HepG2 (cell line): ENCODE data around the gene GPR32. TPM values are rescaled to one million over a fixed set of nuclear protein-coding genes. Genes with fewer than 3 reads are reported as not detected.

Experiments used
- ATAC-seq: fragments of 200-7000 bp; cut with Tn5 transposase; 3 replicates; pipeline ENCODE4 v1.9.1; 2020; ENCODE audit warnings: mild to moderate bottlenecking, moderate library complexity
- BruUV-seq: library from RNA; stranded (reverse); fragments of 400-500 nt; replicated peaks from 2 replicates; lab custom pipeline; 2021; lab: Mats Ljungman, UMichigan
- CTCF ChIA-PET: fragments of 300-600 bp; formaldehyde crosslinking; extraction: SDS; loops from one replicate; lab custom pipeline; 2021; ENCODE audit warnings: low total read pairs, inconsistent platforms, low intra/inter-chr PET ratio; lab: Yijun Ruan, JAX
- POLR2A ChIA-PET: fragments of 350-600 bp; sonication (Branson Sonifier 250); formaldehyde crosslinking; loops from one replicate; lab custom pipeline; 2020; ENCODE audit warnings: antibody characterized with exemption, inconsistent platforms; lab: Yijun Ruan, JAX
- DNase-seq: peaks from one replicate; pipeline ENCODE4 v3.0.0-alpha.2; 2015; ENCODE audit warnings: low spot score
- FAIRE-seq: peaks from 3 replicates; lab custom pipeline; 2011; peaks lifted over from hg19 to GRCh38; lab: Jason Lieb, UNC
- H2AFZ ChIP-seq: one replicate; pipeline ENCODE4 v1.6.1; 2011; ENCODE audit warnings: low read length, inconsistent platforms
- H3K27ac ChIP-seq: fragments of 300-600 bp; 3 replicates; pipeline ENCODE4 v1.8.0; 2011; ENCODE audit warnings: mixed run types, mild to moderate bottlenecking, mixed read lengths, low read length, inconsistent platforms; ENCODE audit not compliant: insufficient read depth; ENCODE audit errors: extremely low read length
- H3K27me3 ChIP-seq, 2 experiments: fragments of 200-600 bp in 1 of 2; 2 replicates in 1 of 2; 3 replicates in 1 of 2; pipeline versions ENCODE4 v1.6.0 to v1.8.0; 2011; ENCODE audit warnings: low read length in 2 of 2, mild to moderate bottlenecking in 2 of 2, moderate library complexity in 2 of 2, inconsistent platforms in 1 of 2; ENCODE audit not compliant: insufficient read depth in 2 of 2, control insufficient read depth in 1 of 2
- H3K36me3 ChIP-seq, 2 experiments: fragments of 200-600 bp in 1 of 2; replicated peaks in 1 of 2; 2 replicates in 1 of 2; 3 replicates in 1 of 2; pipeline versions ENCODE4 v1.5.1 to v1.8.0; 2011; ENCODE audit warnings: low read length in 2 of 2, inconsistent platforms in 1 of 2; ENCODE audit not compliant: insufficient read depth in 2 of 2, control insufficient read depth in 1 of 2
- H3K4me1 ChIP-seq: 2 replicates; pipeline ENCODE4 v1.5.1; 2012; ENCODE audit warnings: low read length, inconsistent platforms; ENCODE audit not compliant: insufficient read depth
- H3K4me2 ChIP-seq: 2 replicates; pipeline ENCODE4 v1.6.0; 2011; ENCODE audit warnings: low read depth, low read length, inconsistent platforms
- H3K4me3 ChIP-seq, 3 experiments: fragments of 200-600 bp in 1 of 3; sonication (generic), shearing (Covaris generic) in 1 of 3; replicated peaks in 1 of 3; 2 replicates each; pipeline ENCODE4 v1.5.1; 2011 to 2016; ENCODE audit warnings: low read length in 3 of 3, inconsistent platforms in 2 of 3, low read depth in 2 of 3, mild to moderate bottlenecking in 2 of 3, control low read depth in 1 of 3, mixed read lengths in 1 of 3; ENCODE audit not compliant: insufficient read depth in 1 of 3
- H3K79me2 ChIP-seq: one replicate; pipeline ENCODE4 v1.6.1; 2011; ENCODE audit warnings: low read length, inconsistent platforms; ENCODE audit not compliant: insufficient read depth
- H3K9ac ChIP-seq: 2 replicates; pipeline ENCODE4 v1.6.0; 2011; ENCODE audit warnings: mild to moderate bottlenecking, low read depth, low read length, inconsistent platforms; ENCODE audit not compliant: insufficient read depth
- H3K9me3 ChIP-seq: 2 replicates; pipeline ENCODE4 v1.5.1; 2012; ENCODE audit warnings: mild to moderate bottlenecking, low read length
- H4K20me1 ChIP-seq: 2 replicates; pipeline ENCODE4 v1.6.0; 2011; ENCODE audit warnings: inconsistent platforms, mild to moderate bottlenecking, low read length, moderate library complexity; ENCODE audit not compliant: insufficient read depth
- HCFC1 ChIP-seq: fragments of 150-350 bp; IDR thresholded peaks from 2 replicates; pipeline ENCODE4 v1.6.1; 2014; ENCODE audit warnings: low read depth, low read length
- IRF2 ChIP-seq: IDR thresholded peaks from 2 replicates; pipeline ENCODE4 v1.6.1; 2018; ENCODE audit warnings: missing genetic modification reagents, missing compliant biosample characterization
- IRF9 ChIP-seq: sonication (generic); formaldehyde crosslinking; IDR thresholded peaks from 2 replicates; pipeline ENCODE4 v1.8.0; 2022; ENCODE audit warnings: missing genetic modification reagents, mild to moderate bottlenecking, borderline replicate concordance
- MBNL3 ChIP-seq: fragments of 250-450 bp; sonication (Bioruptor Pico); conservative IDR thresholded peaks from 2 replicates; pipeline ENCODE4 v1.8.0; 2022; ENCODE audit warnings: mild to moderate bottlenecking, inconsistent platforms
- MEIS1 ChIP-seq: sonication (generic); formaldehyde crosslinking; IDR thresholded peaks from 2 replicates; pipeline ENCODE4 v1.9.0; 2021; ENCODE audit warnings: mild to moderate bottlenecking, missing genetic modification reagents, moderate library complexity, borderline replicate concordance
- MIER2 ChIP-seq: IDR thresholded peaks from 2 replicates; pipeline ENCODE4 v1.6.1; 2016; ENCODE audit warnings: missing biosample characterization, missing genetic modification reagents
- NBN ChIP-seq: fragments of 450-650 bp; conservative IDR thresholded peaks from 2 replicates; pipeline ENCODE4 v1.6.1; 2017
- POGK ChIP-seq: sonication (generic); formaldehyde crosslinking; conservative IDR thresholded peaks from 2 replicates; pipeline ENCODE4 v1.8.0; 2022; ENCODE audit warnings: mild to moderate bottlenecking, moderate library complexity, missing genetic modification reagents
- RELA ChIP-seq: sonication (generic); formaldehyde crosslinking; IDR thresholded peaks from 2 replicates; pipeline ENCODE4 v1.4.0; 2020; ENCODE audit warnings: missing genetic modification reagents
- SP2 ChIP-seq: sonication (generic); formaldehyde crosslinking; IDR thresholded peaks from 2 replicates; pipeline ENCODE4 v1.5.1; 2020; ENCODE audit warnings: mild to moderate bottlenecking, missing genetic modification reagents
- SPEN ChIP-seq: sonication (generic); formaldehyde crosslinking; IDR thresholded peaks from 2 replicates; pipeline ENCODE4 v1.5.1; 2020; ENCODE audit warnings: low read depth, mild to moderate bottlenecking, missing genetic modification reagents
- TFE3 ChIP-seq: IDR thresholded peaks from 2 replicates; pipeline ENCODE4 v1.6.1; 2016
- TOPORS ChIP-seq: sonication (generic); formaldehyde crosslinking; IDR thresholded peaks from 2 replicates; pipeline ENCODE4 v1.8.0; 2023; ENCODE audit warnings: mild to moderate bottlenecking, missing genetic modification reagents
- ZNF569 ChIP-seq: sonication (generic); formaldehyde crosslinking; IDR thresholded peaks from 2 replicates; pipeline ENCODE4 v1.5.0; 2020; ENCODE audit warnings: mild to moderate bottlenecking, missing genetic modification reagents, moderate library complexity, borderline replicate concordance
- ZNF639 ChIP-seq: conservative IDR thresholded peaks from 2 replicates; pipeline ENCODE4 v1.6.1; 2018; ENCODE audit warnings: missing genetic modification reagents
- ZNF678 ChIP-seq: sonication (generic); formaldehyde crosslinking; IDR thresholded peaks from 2 replicates; pipeline ENCODE4 v1.4.0; 2020; ENCODE audit warnings: mild to moderate bottlenecking, missing genetic modification reagents
- ZNF770 ChIP-seq: sonication (generic); formaldehyde crosslinking; IDR thresholded peaks from 2 replicates; pipeline ENCODE4 v1.5.0; 2020; ENCODE audit warnings: mild to moderate bottlenecking, missing genetic modification reagents
- WGBS: methylation state at CpG from one replicate; pipeline ENCODE4 v1.1.6; 2017; ENCODE audit warnings: low lambda C conversion rate; 5-methylcytosine and 5-hydroxymethylcytosine counted together
- in situ Hi-C: cut with HindIII; loops from 2 replicates; pipeline ENCODE4 v1.10.0; 2017; ENCODE audit warnings: low pct_unique_long_range_greater_than_20kb; ENCODE audit not compliant: extremely low pct_ligation_motif_present
- intact Hi-C: fragments of 100-400 bp; cut with micrococcal nuclease; formaldehyde crosslinking; loops from one replicate; pipeline ENCODE4 v1.10.0; 2022; ENCODE audit not compliant: unreplicated experiment
- polyA plus RNA-seq, 8 experiments: library from polyadenylated mRNA; depleted of rRNA in 3 of 8; stranded (reverse) in 7 of 8; unstranded in 1 of 8; fragments of >200 nt; fragmentation: Illumina TruSeq in 4 of 8; extraction: Trizol in 4 of 8; gene quantifications; 2 replicates each; pipeline versions ENCODE4 v1.2.1 to v1.2.3, GENCODE V29; 2011 to 2016; ENCODE audit warnings: low read depth in 4 of 8, missing spikeins in 1 of 8, mixed read lengths in 1 of 8; ENCODE audit not compliant: insufficient read depth in 1 of 8
- total RNA-seq, 5 experiments: library from RNA; depleted of rRNA; stranded (reverse); fragments of >200 nt; fragmentation: Illumina TruSeq; extraction: Trizol; gene quantifications; 2 replicates each; pipeline ENCODE4 v1.2.3, GENCODE V29; 2016; ENCODE audit warnings: low read depth in 1 of 5

GPR32 gene
- total and polyA plus RNA-seq, 2 of the 13 experiments (the other 11 are each of a cell fraction or from before 2014, with no cell fraction given), result not detected

DNA sequence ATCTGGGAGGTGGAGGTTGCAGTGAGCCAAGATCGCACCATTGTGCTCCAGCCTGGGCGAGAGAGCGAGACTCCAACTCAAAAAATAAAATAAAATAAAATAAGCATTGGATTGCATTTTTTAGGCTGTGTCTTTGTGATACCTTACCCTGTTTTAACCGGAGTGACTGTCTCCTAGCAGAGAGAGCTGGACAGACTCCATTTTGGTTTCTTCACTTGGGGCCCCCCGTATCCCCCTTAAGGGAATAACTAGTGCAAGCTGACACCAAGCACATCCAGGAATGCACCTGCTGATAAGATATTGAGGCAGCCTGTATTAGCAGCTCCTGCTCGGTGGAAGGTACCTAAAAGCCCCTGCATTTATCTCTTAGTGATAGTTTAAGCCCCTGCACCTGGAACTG lies 20.8 kb upstream of the GPR32 start:
- in situ Hi-C loops, result no loop called here
- Histone ChIP-seq H2AFZ (no peak overlapping the region), H3K9ac (no peak overlapping the region), H3K27ac (no peak overlapping the region), H3K27me3 (peaks cover 2 to 3% of the 10 kb centered on the region in 2 experiments; a peak in 2 of 5 replicates), H3K4me3 (no peak overlapping the region), H3K4me1 (no peaks in the 10 kb centered on the region), H3K36me3 (no peaks in the 10 kb centered on the region), H4K20me1 (no peaks in the 10 kb centered on the region), H3K79me2 (no peaks in the 10 kb centered on the region), H3K9me3 (no peaks in the 10 kb centered on the region), H3K4me2 (no peak overlapping the region)
- DNase-seq, result no peak
- TF ChIP-seq SP2 (no peak), ZNF569 (CRISPR knock-in tag) (no peak), ZNF770 (CRISPR knock-in tag) (no peak), SPEN (CRISPR knock-in tag) (no peak), TOPORS (no peak), MIER2 (CRISPR knock-in tag) (no peak), NBN (no peak), ZNF678 (CRISPR knock-in tag) (no peak), MBNL3 (CRISPR knock-in tag) (no peak), IRF9 (CRISPR knock-in tag) (no peak), ZNF639 (CRISPR knock-in tag) (no peak), MEIS1 (CRISPR knock-in tag) (no peak), HCFC1 (no peak), POGK (CRISPR knock-in tag) (no peak), IRF2 (CRISPR knock-in tag) (no peak), TFE3 (CRISPR knock-in tag) (no peak), RELA (CRISPR knock-in tag) (no peak)
- CTCF ChIA-PET, result no interaction called here
- WGBS, result 43% methylated on average over 6 of the region's 6 CpGs
- ATAC-seq, result no peak
- no peak for FAIRE-seq
- POLR2A ChIA-PET, result no interaction called here
- BruUV-seq, result no TSS peak
- intact Hi-C loops, result no loop called here
